Neural cell (in vitro differentiated cells): ENCODE results near the gene PRRG3. TPM values are rescaled to one million over a fixed set of nuclear protein-coding genes. Genes with fewer than 3 reads are reported as not detected.

Experiments used
- H2AFZ ChIP-seq: fragments of 200-600, 300-800 bp; sonication (generic), shearing (Covaris generic); 2 replicates; pipeline ENCODE4 v1.6.0; 2014; ENCODE audit warnings: low read depth, mild to moderate bottlenecking, antibody characterized with exemption, low read length, moderate library complexity
- H3F3A ChIP-seq: fragments of 200-600 bp; shearing (Covaris generic); 2 replicates; pipeline ENCODE4 v1.6.1; 2016; ENCODE audit warnings: mild to moderate bottlenecking, moderate library complexity, mixed read lengths, antibody characterized with exemption, low read length; ENCODE audit not compliant: insufficient read depth, poor library complexity, severe bottlenecking
- H3K27ac ChIP-seq: fragments of 200-600, 300-800 bp; sonication (generic), shearing (Covaris generic); 2 replicates; pipeline ENCODE4 v1.5.1; 2014; ENCODE audit warnings: mild to moderate bottlenecking, low read length, moderate library complexity
- H3K27me3 ChIP-seq: fragments of 300-800, 200-600 bp; sonication (generic), shearing (Covaris generic); 2 replicates; pipeline ENCODE4 v1.6.0; 2014; ENCODE audit warnings: mild to moderate bottlenecking, low read depth, low read length, moderate library complexity; ENCODE audit not compliant: insufficient read depth
- H3K36me3 ChIP-seq: fragments of 300-800, 200-600 bp; sonication (generic), shearing (Covaris generic); 2 replicates; pipeline ENCODE4 v1.5.1; 2014; ENCODE audit warnings: mild to moderate bottlenecking, antibody characterized with exemption, low read length, moderate library complexity; ENCODE audit not compliant: insufficient read depth
- H3K4me2 ChIP-seq: fragments of 300-800, 200-600 bp; sonication (generic), shearing (Covaris generic); 2 replicates; pipeline ENCODE4 v1.6.0; 2014; ENCODE audit warnings: mild to moderate bottlenecking, low read length
- H3K4me3 ChIP-seq: fragments of 300-800, 200-600 bp; sonication (generic), shearing (Covaris generic); 2 replicates; pipeline ENCODE4 v1.5.1; 2014; ENCODE audit warnings: mild to moderate bottlenecking, low read length, moderate library complexity
- H3K79me2 ChIP-seq: fragments of 200-600 bp; shearing (Covaris generic); replicated peaks from 2 replicates; pipeline ENCODE4 v1.6.0; 2014; ENCODE audit warnings: mild to moderate bottlenecking, low read length, moderate library complexity; ENCODE audit not compliant: insufficient read depth
- H3K9ac ChIP-seq: fragments of 300-800, 200-600 bp; sonication (generic), shearing (Covaris generic); 2 replicates; pipeline ENCODE4 v1.6.1; 2016; ENCODE audit warnings: mild to moderate bottlenecking, low read length, mixed read lengths
- H3K9me2 ChIP-seq: fragments of 200-600 bp; shearing (Covaris generic); 2 replicates; pipeline ENCODE4 v1.6.1; 2016; ENCODE audit warnings: mild to moderate bottlenecking, low read length, mixed read lengths; ENCODE audit not compliant: insufficient read depth
- H3K9me3 ChIP-seq: fragments of 200-600, 300-800 bp; sonication (generic), shearing (Covaris generic); 2 replicates; pipeline ENCODE4 v1.6.1; 2016; ENCODE audit warnings: mild to moderate bottlenecking, mixed run types, low read length, moderate library complexity, mixed read lengths
- H4K20me1 ChIP-seq: fragments of 200-600 bp; shearing (Covaris generic); 2 replicates; pipeline ENCODE4 v1.6.1; 2016; ENCODE audit warnings: mild to moderate bottlenecking, mixed run types; ENCODE audit not compliant: insufficient read depth
- CTCF ChIP-seq: fragments of 450-650 bp; IDR thresholded peaks from 2 replicates; pipeline ENCODE4 v1.5.1; 2014; ENCODE audit warnings: antibody characterized with exemption, mild to moderate bottlenecking, moderate library complexity; ENCODE audit not compliant: poor library complexity, severe bottlenecking
- EP300 ChIP-seq: fragments of 450-650 bp; conservative IDR thresholded peaks from 2 replicates; pipeline ENCODE4 v1.6.1; 2014; ENCODE audit warnings: antibody characterized with exemption, mild to moderate bottlenecking, moderate library complexity; ENCODE audit not compliant: poor library complexity, severe bottlenecking
- EZH2 ChIP-seq: fragments of 200-600, 300-800 bp; shearing (Covaris generic), sonication (generic); IDR thresholded peaks from 2 replicates; pipeline ENCODE4 v1.6.1; 2014; ENCODE audit warnings: antibody characterized with exemption, low read length, borderline replicate concordance, mild to moderate bottlenecking; ENCODE audit not compliant: insufficient read depth, poor library complexity, severe bottlenecking
- MXI1 ChIP-seq: fragments of 450-650 bp; conservative IDR thresholded peaks from 2 replicates; pipeline ENCODE4 v1.6.1; 2014; ENCODE audit warnings: antibody characterized with exemption, mild to moderate bottlenecking; ENCODE audit not compliant: poor library complexity, severe bottlenecking
- POLR2AphosphoS5 ChIP-seq: IDR thresholded peaks from 2 replicates; pipeline ENCODE4 v1.6.1; 2012
- RAD21 ChIP-seq: fragments of 450-650 bp; conservative IDR thresholded peaks from 2 replicates; pipeline ENCODE4 v1.6.1; 2014; ENCODE audit warnings: antibody characterized with exemption, mild to moderate bottlenecking, moderate library complexity
- REST ChIP-seq: IDR thresholded peaks from 2 replicates; pipeline ENCODE4 v1.6.1; 2012; ENCODE audit warnings: borderline replicate concordance
- SMC3 ChIP-seq: fragments of 450-650 bp; conservative IDR thresholded peaks from 2 replicates; pipeline ENCODE4 v1.6.1; 2014; ENCODE audit warnings: antibody characterized with exemption, mild to moderate bottlenecking, moderate library complexity; ENCODE audit not compliant: poor library complexity
- TAF1 ChIP-seq: IDR thresholded peaks from 2 replicates; pipeline ENCODE4 v1.6.1; 2012; ENCODE audit warnings: low read depth
- polyA plus RNA-seq: library from polyadenylated mRNA; depleted of rRNA; stranded (reverse); fragments of >200 nt; gene quantifications from 2 replicates; pipeline ENCODE4 v1.2.3, GENCODE V29; 2014

Gene PRRG3
- polyA plus RNA-seq, 1 donor from 2014 or later, result not detected

DNA sequence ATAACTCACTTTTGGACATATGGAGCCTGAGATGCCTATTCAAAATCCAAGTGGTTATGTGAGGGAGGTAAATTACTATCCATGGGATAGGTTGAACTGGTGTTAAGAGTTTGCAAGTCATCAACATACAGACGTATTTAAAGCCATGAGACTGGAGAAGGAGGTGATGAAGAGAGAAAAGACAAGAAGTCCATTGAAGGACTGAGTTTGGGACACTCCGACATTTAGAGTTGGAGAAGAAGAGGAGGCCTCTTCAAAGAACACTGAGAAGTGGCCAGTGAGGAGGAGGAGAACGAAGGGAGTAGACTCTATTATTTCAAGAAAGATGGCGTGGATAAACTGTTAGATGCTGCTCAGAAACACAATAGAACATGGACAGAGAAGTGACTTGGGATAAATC lies 39.2 kb downstream of the PRRG3 start, which contains the start of gene CNGA2:
Gene CNGA2 (plus strand): TSS at position 301 of the 400 bp plus-strand sequence. CDS start 3,738 bp downstream, outside the sequence.
- no peak within 1 kb of the TSS for H3K9ac ChIP-seq
- no peaks in the 10 kb centered on the region for H3K27me3 ChIP-seq
- TF ChIP-seq CTCF (no peak), EZH2 (no peak), POLR2AphosphoS5 (no peak), RAD21 (no peak), MXI1 (no peak)
- no peaks in the 10 kb centered on the region for H4K20me1 ChIP-seq
- H3K27ac ChIP-seq, result no peak within 1 kb of the TSS
- no peaks in the 10 kb centered on the region for H3F3A ChIP-seq
- no peaks in the 10 kb centered on the region for H3K36me3 ChIP-seq
- no peaks in the 10 kb centered on the region for H3K79me2 ChIP-seq
- no peaks in the 10 kb centered on the region for H3K9me2 ChIP-seq
- H2AFZ ChIP-seq, result no peak within 1 kb of the TSS
- H3K4me3 ChIP-seq, result no peak within 1 kb of the TSS
- no peak within 1 kb of the TSS for H3K4me2 ChIP-seq
- no peaks in the 10 kb centered on the region for H3K9me3 ChIP-seq

- no peak overlapping the region for H3K27ac ChIP-seq
- H3K27me3 ChIP-seq, result no peaks in the 10 kb centered on the region
- H3K36me3 ChIP-seq, result no peaks in the 10 kb centered on the region
- no peaks in the 10 kb centered on the region for H3K79me2 ChIP-seq
- TF ChIP-seq RAD21 (no peak), EZH2 (no peak), REST (no peak), SMC3 (no peak), TAF1 (no peak), POLR2AphosphoS5 (no peak), CTCF (no peak), EP300 (no peak), MXI1 (no peak)
- no peak overlapping the region for H3K4me3 ChIP-seq
- H4K20me1 ChIP-seq, result no peaks in the 10 kb centered on the region
- no peak overlapping the region for H3K9ac ChIP-seq
- no peaks in the 10 kb centered on the region for H3K9me2 ChIP-seq
- no peak overlapping the region for H3K4me2 ChIP-seq
- no peak overlapping the region for H2AFZ ChIP-seq
- no peaks in the 10 kb centered on the region for H3F3A ChIP-seq
- H3K9me3 ChIP-seq, result no peaks in the 10 kb centered on the region
Measured at GRCh38 chrX:151735219-151735618, 40.0 kb downstream of the PRRG3 start.
